Right lobe of liver (tissue), 6 donors: ENCODE measurements around the gene ETS2. TPM values are rescaled to one million over a fixed set of nuclear protein-coding genes. Genes with fewer than 3 reads are reported as not detected.

Source experiments
- ATAC-seq, 4 donors: fragments of 200-7000 bp; cut with Tn5 transposase; one replicate each; pipeline ENCODE4 v1.9.1; 2020; ENCODE audit warnings: mild to moderate bottlenecking in 4 of 4, moderate library complexity in 4 of 4
- DNase-seq, 3 donors: peaks; one replicate each; pipeline ENCODE4 v3.0.0-alpha.2; 2020
- H3K27ac ChIP-seq, 3 donors: fragments of 200-600 bp; one replicate each; pipeline ENCODE4 v1.8.0; 2022
- H3K27me3 ChIP-seq, 2 donors: fragments of 200-600 bp; one replicate each; pipeline ENCODE4 v1.8.0; 2022
- H3K36me3 ChIP-seq, 4 donors: fragments of 200-600 bp; sonication (generic) in 1 of 4; one replicate each; pipeline versions ENCODE4 v1.5.1 to v1.8.0; 2017 to 2022; ENCODE audit warnings: control low read depth in 1 of 4
- H3K4me1 ChIP-seq, 4 donors: fragments of 200-600 bp; sonication (generic) in 1 of 4; one replicate each; pipeline versions ENCODE4 v1.5.1 to v1.8.0; 2017 to 2022; ENCODE audit warnings: control low read depth in 1 of 4
- H3K4me3 ChIP-seq, 3 donors: fragments of 200-600 bp; one replicate each; pipeline ENCODE4 v1.8.0; 2022
- H3K9me3 ChIP-seq, 4 donors: fragments of 200-600 bp; sonication (generic) in 1 of 4; one replicate each; pipeline versions ENCODE4 v1.5.1 to v1.8.0; 2017 to 2022; ENCODE audit warnings: control low read depth in 1 of 4
- CTCF ChIP-seq, 4 donors: fragments of 200-600 bp in 3 of 4; fragments of 450-650 bp in 1 of 4; IDR thresholded peaks; one replicate each; pipeline versions ENCODE4 v1.5.1 to v1.8.0; 2016 to 2022; ENCODE audit warnings: antibody characterized with exemption in 4 of 4, mild to moderate bottlenecking in 2 of 4
- POLR2A ChIP-seq: fragments of 450-650 bp; IDR thresholded peaks from one replicate; pipeline ENCODE4 v1.6.1; 2017; ENCODE audit warnings: antibody characterized with exemption, mild to moderate bottlenecking
- WGBS: methylation state at CpG from one replicate; pipeline ENCODE4 v1.1.6; 2018; ENCODE audit warnings: low coverage, low lambda C conversion rate; ENCODE audit not compliant: insufficient coverage; ENCODE audit errors: missing lambda C conversion rate; 5-methylcytosine and 5-hydroxymethylcytosine counted together
- intact Hi-C, 2 donors: fragments of 100-400 bp; cut with DNase I; formaldehyde crosslinking; loops; one replicate each; pipeline versions ENCODE4 v1.11.2 to v1.14.1; 2022
- total RNA-seq, 6 experiments: library from RNA; depleted of rRNA in 2 of 6; stranded (reverse); fragments of >200 nt in 2 of 6; fragmentation: NEBNext Ultra II Directional in 3 of 6; extraction: Animal tissue kit (Norgen Biotek cat#: 25700) in 3 of 6; gene quantifications; one replicate each; pipeline versions ENCODE4 v1.1.0 to v1.2.4, GENCODE V29; 2016 to 2023
- donor health status: DM: no; HTN: yes; CAD: no.
- donor health status: DM: no; HTN: no; CAD: no.
- donor health status: DM: no; HTN: no; CAD: no.
- donor health status: DM: no; HTN: yes; CAD: no.
- donor health status: DM: no; HTN: yes; CAD: no.

ETS2 gene
- total RNA-seq, 6 experiments from 2014 or later = 38.3 to 252 (median 129) TPM

GRCh38 chr21:38818325-38818723 is 12.6 kb downstream of the ETS2 start:
- Histone ChIP-seq H3K9me3 (no peaks in the 10 kb centered on the region), H3K36me3 (peaks cover 20 to 97% (median 85%) of the 10 kb centered on the region in 4 donors), H3K4me3 (no peak overlapping the region), H3K27ac (peak overlapping the region in 1 of 3 donors; percentile 39), H3K4me1 (peaks cover 0 to 48% (median 22%) of the 10 kb centered on the region in 4 donors), H3K27me3 (no peaks in the 10 kb centered on the region)
- WGBS = 92% methylated on average over 6 of the region's 11 CpGs
- intact Hi-C loops = loop anchor here in 1 of 2 donors (10.0 kb wide), 1 partner anchor 84 kb away; no protein-coding TSS in a partner anchor
- TF ChIP-seq CTCF (IDR thresholded peaks at IDR 0.05) = no peak
- no peak for TF ChIP-seq POLR2A
- ATAC-seq = peak in 2 of 4 donors; percentile 0 to 1
- peak in 1 of 3 donors; percentile 38 for DNase-seq

DNA sequence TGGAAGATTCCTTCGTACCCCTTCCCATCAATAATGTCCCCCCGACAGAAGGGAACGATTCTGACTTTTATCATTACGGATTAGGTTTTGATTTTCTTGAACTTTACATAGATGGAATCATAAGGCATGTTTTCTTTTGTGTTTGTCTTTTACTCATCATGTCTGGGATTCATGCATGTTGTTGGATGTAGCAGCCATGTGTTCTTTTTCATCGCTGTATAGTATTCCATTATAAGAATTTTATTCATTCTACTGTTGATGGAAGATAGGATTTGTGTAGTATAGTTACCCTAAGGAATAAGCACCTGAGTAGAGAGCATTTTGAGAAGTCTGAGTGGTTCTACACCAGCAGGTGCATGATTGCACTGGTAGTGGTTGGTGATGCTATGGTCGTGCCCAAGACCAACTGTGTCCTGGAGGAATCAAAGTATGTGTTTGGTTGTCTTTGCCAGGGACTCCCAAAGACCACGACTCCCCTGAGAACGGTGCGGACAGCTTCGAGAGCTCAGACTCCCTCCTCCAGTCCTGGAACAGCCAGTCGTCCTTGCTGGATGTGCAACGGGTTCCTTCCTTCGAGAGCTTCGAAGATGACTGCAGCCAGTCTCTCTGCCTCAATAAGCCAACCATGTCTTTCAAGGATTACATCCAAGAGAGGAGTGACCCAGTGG is 13.5 kb downstream of the ETS2 start:
- ATAC-seq (no peak), DNase-seq (no peak)
- 95% methylated on average over 6 of the region's 14 CpGs for WGBS
- Histone ChIP-seq H3K9me3 (no peaks in the 10 kb centered on the region), H3K36me3 (peaks cover 16 to 95% (median 82%) of the 10 kb centered on the region in 4 donors), H3K27ac (peak overlapping the region in 2 of 3 donors; percentile 97), H3K4me3 (no peak overlapping the region), H3K4me1 (peaks cover 0 to 53% (median 23%) of the 10 kb centered on the region in 4 donors), H3K27me3 (no peaks in the 10 kb centered on the region)
- TF ChIP-seq POLR2A = no peak
- TF ChIP-seq CTCF (IDR thresholded peaks at IDR 0.05) = no peak
- intact Hi-C loops = loop anchor here in 1 of 2 donors (10.0 kb wide), 1 partner anchor 84 kb away; no protein-coding TSS in a partner anchor

DNA sequence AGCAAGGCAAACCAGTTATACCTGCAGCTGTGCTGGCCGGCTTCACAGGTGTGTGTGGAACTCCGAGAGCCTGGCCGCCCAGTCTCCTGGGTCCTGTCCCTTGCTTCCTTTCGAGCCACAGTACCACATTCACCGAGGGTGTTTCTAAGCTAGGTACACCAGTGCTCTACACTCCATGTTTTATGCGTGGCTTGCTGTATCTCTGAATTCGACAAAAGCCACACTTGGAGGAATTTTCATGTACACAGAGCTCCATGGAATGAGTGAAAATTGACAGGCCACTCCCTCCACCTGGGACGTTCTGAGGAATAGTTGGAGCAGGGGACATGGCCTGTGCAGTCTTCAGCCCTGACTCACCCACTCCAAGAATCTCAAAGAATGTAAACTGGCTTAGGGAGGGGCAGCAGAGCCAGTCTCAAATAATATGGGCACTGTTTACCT is 14.0 kb downstream of the ETS2 start:
- peaks cover 0 to 58% (median 25%) of the 10 kb centered on the region in 4 donors for H3K4me1 ChIP-seq
- ATAC-seq = no peak
- intact Hi-C loops = loop anchor here in 1 of 2 donors (10.0 kb wide), 2 partner anchors 85 kb away; no protein-coding TSS in a partner anchor

More for the DNA sequence above, 14.0 kb downstream of the ETS2 start:
- TF ChIP-seq POLR2A = no peak
- TF ChIP-seq CTCF (IDR thresholded peaks at IDR 0.05) = no peak
- peak in 1 of 3 donors; percentile 50 for DNase-seq
- H3K27me3 ChIP-seq = no peaks in the 10 kb centered on the region
- H3K9me3 ChIP-seq = no peaks in the 10 kb centered on the region
- H3K36me3 ChIP-seq = peaks cover 16 to 90% (median 79%) of the 10 kb centered on the region in 4 donors
- no peak overlapping the region for H3K4me3 ChIP-seq
- WGBS = 92% methylated on average over 6 of the region's 8 CpGs
- peak overlapping the region; percentile 82 to 97 (median 97) for H3K27ac ChIP-seq
